ENCODE data around the gene RFC3. TPM values are rescaled to one million over a fixed set of nuclear protein-coding genes. Genes with fewer than 3 reads are reported as not detected.
"Not testable (repeated sequence)": the region's sequence is repeated elsewhere in the genome, so short reads cannot be mapped to it uniquely, and the experiment has no call there.

The RFC3 gene
- total RNA-seq, 1 donor from 2014 or later: 5.0 TPM

DNA sequence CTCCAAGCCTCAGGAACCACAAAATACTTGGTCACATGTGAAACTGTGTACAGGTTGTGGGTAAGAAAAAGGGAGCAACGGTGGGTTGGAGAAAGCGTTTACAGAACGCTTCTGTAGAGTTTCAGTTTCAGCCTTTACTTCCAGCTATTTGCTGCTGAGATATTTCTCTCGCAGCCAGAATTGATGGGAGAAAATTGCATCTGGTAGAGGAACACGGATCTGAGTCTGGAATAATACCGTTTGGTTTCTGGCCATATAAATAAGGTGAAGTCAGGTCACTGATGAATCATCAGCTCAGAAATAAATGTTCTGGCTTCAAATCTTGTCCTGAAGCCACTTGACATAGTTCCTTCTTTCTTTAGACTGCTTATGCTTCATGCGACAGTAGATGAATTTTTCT, 20.3 kb upstream of the RFC3 start:
- no peak overlapping the region for H3K4me3 Mint-ChIP-seq (ENCODE audit: unreplicated experiment)
- H3K9me3 Mint-ChIP-seq (ENCODE audit: low read depth): peaks cover 2% of the 10 kb centered on the region
- DNase-seq (ENCODE audit: low spot score): no peak
- peaks cover 7% of the 10 kb centered on the region for H3K4me1 Mint-ChIP-seq (ENCODE audit: low read depth)
- H3K27ac Mint-ChIP-seq (ENCODE audit: unreplicated experiment): no peak overlapping the region
- no peaks in the 10 kb centered on the region for H3K36me3 Mint-ChIP-seq (ENCODE audit: low read depth)
- TF ChIP-seq, protein P1, sequence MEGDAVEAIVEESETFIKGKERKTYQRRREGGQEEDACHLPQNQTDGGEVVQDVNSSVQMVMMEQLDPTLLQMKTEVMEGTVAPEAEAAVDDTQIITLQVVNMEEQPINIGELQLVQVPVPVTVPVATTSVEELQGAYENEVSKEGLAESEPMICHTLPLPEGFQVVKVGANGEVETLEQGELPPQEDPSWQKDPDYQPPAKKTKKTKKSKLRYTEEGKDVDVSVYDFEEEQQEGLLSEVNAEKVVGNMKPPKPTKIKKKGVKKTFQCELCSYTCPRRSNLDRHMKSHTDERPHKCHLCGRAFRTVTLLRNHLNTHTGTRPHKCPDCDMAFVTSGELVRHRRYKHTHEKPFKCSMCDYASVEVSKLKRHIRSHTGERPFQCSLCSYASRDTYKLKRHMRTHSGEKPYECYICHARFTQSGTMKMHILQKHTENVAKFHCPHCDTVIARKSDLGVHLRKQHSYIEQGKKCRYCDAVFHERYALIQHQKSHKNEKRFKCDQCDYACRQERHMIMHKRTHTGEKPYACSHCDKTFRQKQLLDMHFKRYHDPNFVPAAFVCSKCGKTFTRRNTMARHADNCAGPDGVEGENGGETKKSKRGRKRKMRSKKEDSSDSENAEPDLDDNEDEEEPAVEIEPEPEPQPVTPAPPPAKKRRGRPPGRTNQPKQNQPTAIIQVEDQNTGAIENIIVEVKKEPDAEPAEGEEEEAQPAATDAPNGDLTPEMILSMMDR (IDR thresholded peaks at IDR 0.05): no peak
- no peaks in the 10 kb centered on the region for H3K27me3 Mint-ChIP-seq (ENCODE audit: low read depth)

DNA sequence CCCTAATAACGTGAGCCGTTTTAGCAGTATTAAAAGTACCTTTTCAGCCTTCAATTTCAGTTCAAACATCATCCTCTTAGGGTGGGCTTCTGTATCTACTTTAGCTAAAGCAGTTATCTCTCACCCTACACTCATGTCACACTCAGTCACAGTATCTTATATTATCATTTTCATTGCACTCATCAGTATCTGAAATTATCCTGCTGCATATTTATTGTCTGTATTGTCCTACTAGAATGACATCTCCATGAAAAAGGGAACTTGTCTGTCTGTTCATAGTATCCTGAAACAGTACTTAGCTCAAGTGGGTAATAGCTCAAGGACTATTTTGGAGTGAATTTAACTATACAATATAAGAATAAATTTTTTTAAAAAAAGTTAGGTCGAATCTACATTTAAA, 19.9 kb upstream of the RFC3 start:
- no peaks in the 10 kb centered on the region for H3K36me3 Mint-ChIP-seq (ENCODE audit: low read depth)
- no peaks in the 10 kb centered on the region for H3K27me3 Mint-ChIP-seq (ENCODE audit: low read depth)

DNA sequence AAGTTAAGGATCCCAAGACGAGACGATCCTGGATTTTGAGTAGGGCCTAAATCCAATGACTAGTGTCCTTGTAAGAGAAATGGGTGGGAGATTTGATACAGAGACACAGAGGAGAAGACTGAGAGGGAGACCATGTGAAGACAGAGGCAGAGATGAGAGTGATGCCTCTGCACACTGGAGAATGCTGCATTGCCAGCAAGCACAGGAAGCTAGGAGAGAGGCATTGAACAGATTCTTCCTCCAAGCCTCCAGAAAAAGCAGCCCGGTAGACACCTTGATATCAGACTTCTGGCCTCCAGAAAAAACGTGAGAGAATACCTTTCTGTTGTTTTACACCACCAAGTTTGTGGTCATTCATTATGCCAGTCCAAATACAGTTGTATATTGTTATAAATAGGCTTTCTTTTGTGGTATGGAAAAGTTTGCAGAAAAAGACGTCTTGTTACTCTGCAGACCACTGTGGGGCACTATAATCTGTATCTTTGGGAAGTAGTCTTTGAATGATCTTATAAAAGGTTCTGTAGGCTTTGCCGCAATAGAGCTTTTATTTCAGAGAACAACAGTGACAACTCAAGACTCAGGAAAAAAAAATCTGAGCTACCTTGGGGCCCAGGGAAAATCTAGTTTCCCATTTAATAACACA, 17.9 kb upstream of the RFC3 start:
- TF ChIP-seq, protein P1 (IDR thresholded peaks at IDR 0.05): peak; percentile 82
- Mint-ChIP-seq H3K27ac (ENCODE audit: unreplicated experiment) (no peak overlapping the region), H3K36me3 (ENCODE audit: low read depth) (no peaks in the 10 kb centered on the region), H3K9me3 (ENCODE audit: low read depth) (no peaks in the 10 kb centered on the region), H3K27me3 (ENCODE audit: low read depth) (no peaks in the 10 kb centered on the region), H3K4me3 (ENCODE audit: unreplicated experiment) (no peak overlapping the region), H3K4me1 (ENCODE audit: low read depth) (peaks cover 7% of the 10 kb centered on the region)
- no peak for DNase-seq (ENCODE audit: low spot score)

More for the DNA sequence above, 19.9 kb upstream of the RFC3 start:
- no peak overlapping the region for H3K4me3 Mint-ChIP-seq (ENCODE audit: unreplicated experiment)
- TF ChIP-seq, protein P1 (IDR thresholded peaks at IDR 0.05): no peak
- no peak for DNase-seq (ENCODE audit: low spot score)
- no peak overlapping the region for H3K27ac Mint-ChIP-seq (ENCODE audit: unreplicated experiment)
- peaks cover 7% of the 10 kb centered on the region for H3K4me1 Mint-ChIP-seq (ENCODE audit: low read depth)
- H3K9me3 Mint-ChIP-seq (ENCODE audit: low read depth): peaks cover 2% of the 10 kb centered on the region

DNA sequence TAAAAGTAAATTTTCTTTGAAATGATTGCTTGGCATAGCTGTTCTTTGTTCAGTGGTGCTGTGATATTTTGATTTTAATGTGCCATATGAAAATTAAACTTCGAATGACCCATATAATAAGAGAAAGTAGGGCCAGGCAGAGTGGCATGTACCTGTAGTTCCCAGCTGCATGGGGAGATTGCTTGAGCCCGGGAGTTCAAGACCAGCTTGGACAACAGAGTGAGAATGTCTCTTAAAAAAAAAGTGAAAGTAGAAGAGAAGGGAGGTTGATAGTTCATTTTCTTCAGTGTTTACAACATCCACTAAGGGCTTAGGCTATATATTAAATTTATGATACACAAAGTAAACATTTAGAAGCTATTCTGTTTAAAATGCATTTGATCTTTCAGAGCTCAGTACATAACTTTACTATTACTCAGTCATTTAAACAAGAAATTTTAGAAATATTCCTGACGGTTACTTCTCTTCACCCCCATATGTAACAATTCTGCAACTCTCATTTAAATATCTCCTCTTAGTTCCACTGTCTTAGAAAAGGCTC, 17.2 kb upstream of the RFC3 start:
- no peak overlapping the region for H3K27ac Mint-ChIP-seq (ENCODE audit: unreplicated experiment)
- no peaks in the 10 kb centered on the region for H3K9me3 Mint-ChIP-seq (ENCODE audit: low read depth)
- no peak for DNase-seq (ENCODE audit: low spot score)
- H3K4me1 Mint-ChIP-seq (ENCODE audit: low read depth): peaks cover 7% of the 10 kb centered on the region
- H3K27me3 Mint-ChIP-seq (ENCODE audit: low read depth): no peaks in the 10 kb centered on the region
- no peaks in the 10 kb centered on the region for H3K36me3 Mint-ChIP-seq (ENCODE audit: low read depth)
- TF ChIP-seq, protein P1 (IDR thresholded peaks at IDR 0.05): no peak
- no peak overlapping the region for H3K4me3 Mint-ChIP-seq (ENCODE audit: unreplicated experiment)

DNA sequence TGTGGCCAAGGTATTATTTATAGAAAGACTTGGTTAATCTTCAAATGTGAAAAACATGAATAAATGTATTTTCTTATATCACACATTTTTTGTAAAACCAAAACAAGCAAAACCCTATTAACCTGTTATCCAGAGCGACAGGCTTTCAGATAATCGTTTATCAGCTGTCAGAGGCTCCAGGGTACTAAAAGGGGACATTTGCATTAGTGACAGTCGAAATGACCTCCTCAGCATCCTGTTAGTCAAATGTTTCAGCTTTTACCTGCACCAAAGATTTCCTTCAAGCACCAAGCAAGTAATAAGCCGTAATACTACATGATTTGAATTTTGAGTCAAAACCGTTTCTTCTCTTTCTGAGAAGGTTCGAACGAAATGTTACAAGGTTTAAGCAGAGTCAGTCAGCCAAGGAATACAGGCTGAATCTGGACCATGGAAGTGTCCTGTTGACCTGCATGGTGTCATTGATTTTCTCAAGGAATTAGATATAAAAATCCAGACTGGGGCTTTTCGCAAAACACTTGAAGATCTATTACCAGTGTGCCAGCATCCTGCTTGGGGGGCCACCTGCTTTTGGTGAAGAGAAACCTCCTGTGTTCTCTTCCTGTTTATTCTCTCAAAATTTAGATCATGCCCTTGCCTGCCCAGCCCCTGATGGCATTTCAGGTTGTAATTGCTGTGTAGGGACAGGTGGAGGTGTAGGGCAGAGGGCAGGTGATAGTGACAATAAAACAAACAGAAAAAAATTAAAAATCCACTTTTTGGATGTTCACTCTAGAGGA, 11.3 kb upstream of the RFC3 start:
- Mint-ChIP-seq H3K27me3 (ENCODE audit: low read depth) (peaks cover 12% of the 10 kb centered on the region), H3K36me3 (ENCODE audit: low read depth) (no peaks in the 10 kb centered on the region), H3K4me1 (ENCODE audit: low read depth) (no peaks in the 10 kb centered on the region), H3K9me3 (ENCODE audit: low read depth) (no peaks in the 10 kb centered on the region), H3K4me3 (ENCODE audit: unreplicated experiment) (no peak overlapping the region), H3K27ac (ENCODE audit: unreplicated experiment) (no peak overlapping the region)
- TF ChIP-seq, protein P1 (IDR thresholded peaks at IDR 0.05): no peak
- no peak for DNase-seq (ENCODE audit: low spot score)

DNA sequence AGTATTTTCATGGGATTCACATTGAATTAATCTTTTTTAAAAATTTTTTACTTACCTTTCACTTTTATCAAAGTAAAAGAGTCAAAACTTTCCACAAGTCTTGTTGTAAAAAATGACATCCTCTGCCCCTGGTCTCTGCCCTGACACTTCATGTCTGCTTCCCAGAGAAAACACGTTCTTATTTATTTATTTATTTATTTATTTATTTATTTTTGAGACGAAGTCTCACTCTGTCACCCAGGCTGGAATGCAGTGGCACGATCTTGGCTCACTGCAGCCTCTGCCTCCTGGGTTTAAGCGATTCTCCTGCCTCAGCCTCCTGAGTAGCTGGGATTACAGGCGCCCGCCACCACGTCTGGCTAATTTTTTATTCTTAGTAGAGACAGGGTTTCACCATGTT, 5.1 kb upstream of the RFC3 start:
- not testable (repeated sequence) for H3K4me1 Mint-ChIP-seq (ENCODE audit: low read depth); H3K27me3 Mint-ChIP-seq (ENCODE audit: low read depth); H3K9me3 Mint-ChIP-seq (ENCODE audit: low read depth); H3K36me3 Mint-ChIP-seq (ENCODE audit: low read depth); DNase-seq (ENCODE audit: low spot score); H3K27ac Mint-ChIP-seq (ENCODE audit: unreplicated experiment); H3K4me3 Mint-ChIP-seq (ENCODE audit: unreplicated experiment)
